SW480 (cell line): ENCODE results near the gene CYYR1.
A peak's percentile ranks its signal among the peaks of the same experiment; 100 is the strongest.

Experiments
- DNase-seq: peaks from one replicate; pipeline ENCODE4 v3.0.0-alpha.2; 2016; ENCODE audit warnings: low spot score

CYYR1 gene

GRCh38 chr21:26572702-26573381 lies at the start of gene CYYR1:
CYYR1 (minus strand) TSS chr21:26573286; CDS start chr21:26572940, 346 bp downstream.
- no peak for DNase-seq

DNA sequence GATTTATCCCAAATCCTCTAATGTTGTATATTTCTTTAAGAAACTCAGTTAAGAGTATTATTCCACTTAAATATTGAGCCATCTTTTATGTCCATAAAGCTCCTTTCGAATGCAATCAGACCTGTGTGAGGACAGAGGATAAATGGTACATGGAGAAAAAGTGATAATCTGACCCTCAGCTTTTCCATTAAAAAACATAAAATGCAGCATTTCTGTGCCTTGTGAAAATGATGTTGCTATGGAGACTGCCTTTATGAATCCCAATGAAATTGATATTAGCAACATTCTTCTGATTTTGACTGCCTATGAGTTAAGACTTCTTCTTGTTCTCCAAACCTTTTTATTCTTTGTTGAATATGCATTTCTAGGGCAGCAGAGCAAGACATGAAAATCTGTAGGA lies 44.1 kb upstream of the CYYR1 start:
- no peak for DNase-seq

GRCh38 chr21:26614251-26614650 lies 41.2 kb upstream of the CYYR1 start:
- no peak for DNase-seq

GRCh38 chr21:26599261-26599660 lies 26.2 kb upstream of the CYYR1 start:
- DNase-seq, result no peak

DNA sequence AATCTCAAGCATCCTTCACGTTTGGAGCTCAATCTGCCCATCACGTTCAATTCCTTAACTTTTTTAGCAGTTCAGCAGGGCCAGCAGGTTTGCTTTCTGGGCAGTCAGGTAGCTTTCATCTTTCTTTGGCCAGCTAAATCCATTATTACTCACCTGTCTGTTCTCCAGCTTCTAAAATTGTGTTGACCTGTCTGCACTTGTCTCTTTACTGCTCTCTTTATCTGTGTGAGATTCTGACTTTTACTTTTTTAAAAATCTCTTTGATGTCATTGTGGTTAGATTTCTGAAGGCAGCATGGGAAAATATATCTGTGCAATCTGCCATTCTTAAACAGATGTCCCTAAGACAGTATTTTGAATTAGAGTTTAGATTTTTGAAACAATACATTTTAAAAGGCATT lies 24.9 kb upstream of the CYYR1 start:
- peak; percentile 9 for DNase-seq

DNA sequence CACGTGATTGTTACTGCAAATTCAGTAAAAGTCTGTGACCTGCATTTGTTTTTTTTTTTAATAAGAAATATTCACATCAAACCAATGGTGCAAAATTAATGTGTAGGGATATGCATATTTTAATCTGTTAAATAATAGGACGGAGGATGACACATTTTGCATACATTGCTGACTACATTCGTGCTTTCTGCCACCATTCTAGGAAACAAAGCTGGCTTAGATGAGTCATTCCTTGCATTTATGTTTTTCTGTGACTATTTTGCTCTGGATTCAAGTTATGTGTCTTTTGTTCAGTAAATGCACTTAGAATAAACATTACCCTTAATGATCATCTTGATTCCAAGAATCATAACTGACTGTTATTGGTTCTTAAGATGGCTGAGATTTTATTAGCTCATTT lies 23.9 kb upstream of the CYYR1 start:
- DNase-seq, result no peak

DNA sequence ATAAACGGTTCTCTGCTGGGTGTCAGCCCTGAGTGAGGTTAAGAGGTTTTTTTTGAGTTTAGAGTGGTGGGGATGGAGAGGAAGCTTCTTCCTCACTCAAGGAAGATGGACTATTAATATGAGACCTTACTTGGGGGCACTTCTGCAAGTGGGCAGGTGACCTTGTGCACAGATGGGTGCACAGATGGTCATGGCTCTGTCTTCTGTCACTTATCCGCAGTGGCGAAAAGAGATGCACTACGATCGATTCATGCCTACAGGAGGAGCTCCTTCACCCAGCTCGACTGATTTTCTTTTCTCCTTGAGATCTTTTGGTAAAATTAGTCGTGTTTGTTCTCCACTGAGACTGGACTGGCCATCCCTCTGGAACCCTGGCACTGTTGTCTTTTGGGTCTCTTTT lies 22.9 kb upstream of the CYYR1 start:
- DNase-seq, result no peak

GRCh38 chr21:26593800-26594199 lies 20.7 kb upstream of the CYYR1 start:
- no peak for DNase-seq

GRCh38 chr21:26591543-26591942 lies 18.5 kb upstream of the CYYR1 start:
- no peak for DNase-seq

- DNase-seq, result no peak
Measured at GRCh38 chr21:26588446-26588845, 15.4 kb upstream of the CYYR1 start.

DNA sequence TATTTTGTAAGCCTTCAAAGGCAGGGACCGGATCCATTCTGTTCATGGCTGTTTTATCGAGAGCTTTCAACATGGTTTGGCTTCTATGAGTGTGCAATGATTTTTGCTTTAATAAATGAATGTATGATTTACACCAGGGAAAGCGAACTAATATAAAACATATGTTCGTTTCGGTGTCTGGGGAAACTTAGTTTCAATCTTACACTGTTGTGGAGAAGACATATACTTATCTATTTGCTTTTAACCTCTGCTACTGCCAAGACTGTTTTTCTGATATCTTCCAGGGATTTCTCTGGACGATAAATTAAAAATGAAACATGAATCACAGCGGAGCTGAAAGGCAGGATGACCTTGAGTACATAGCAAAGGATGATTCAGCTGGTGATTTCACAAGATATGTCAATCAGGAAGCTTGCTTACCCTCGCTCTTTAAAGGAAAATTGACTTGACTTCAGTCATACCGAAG lies 14.7 kb upstream of the CYYR1 start:
- peak; percentile 25 for DNase-seq

DNA sequence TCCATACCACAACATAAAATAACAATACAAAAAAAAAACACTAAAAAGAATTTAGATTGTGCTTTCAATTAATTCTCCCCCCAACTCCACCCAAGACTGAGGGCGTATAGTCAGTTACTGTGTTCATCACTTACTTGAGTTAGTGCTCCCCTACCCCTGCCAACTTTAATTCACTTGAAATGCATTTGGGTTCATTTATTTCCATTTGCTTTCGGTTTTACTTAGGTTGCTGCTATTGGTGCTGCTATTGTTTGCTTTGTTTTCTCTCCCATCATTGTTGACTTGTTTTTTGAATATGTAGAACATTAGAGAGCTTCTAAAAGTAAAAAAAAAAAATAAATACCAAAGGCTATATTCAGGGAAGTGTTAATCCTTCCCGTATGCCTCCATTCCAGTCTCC lies 10.7 kb upstream of the CYYR1 start:
- no peak for DNase-seq

- no peak for DNase-seq
Measured at GRCh38 chr21:26581818-26582217, 8.7 kb upstream of the CYYR1 start.

DNA sequence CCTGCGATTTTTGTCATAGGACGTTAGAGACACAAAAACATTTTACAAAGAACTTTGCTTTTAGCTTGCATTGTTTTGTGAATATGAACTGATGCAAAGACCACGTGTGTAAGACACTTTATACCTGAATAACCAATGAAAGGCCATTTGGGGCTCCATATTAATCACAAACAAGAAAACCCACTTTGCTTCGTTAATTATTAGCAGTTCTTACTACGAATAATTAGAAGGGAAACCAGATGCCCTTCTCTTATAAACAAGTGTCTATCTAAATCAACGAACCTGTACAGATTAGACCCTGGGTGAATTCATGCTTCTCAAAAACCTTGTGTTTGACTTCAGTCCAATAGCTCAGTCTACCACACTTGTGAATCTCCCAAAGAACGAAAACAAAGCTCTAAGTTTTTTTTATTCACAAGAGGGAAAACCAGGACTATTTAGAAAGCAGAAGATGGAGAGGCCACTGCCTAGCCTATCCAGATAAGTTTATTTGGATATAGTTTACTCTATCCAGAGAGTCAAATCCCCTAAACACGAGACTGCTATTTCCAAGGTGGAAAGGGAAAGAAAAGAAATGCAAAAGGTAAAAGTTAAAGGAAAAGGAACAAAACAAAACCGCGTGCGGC lies 897 bp downstream of the CYYR1 start:
- no peak for DNase-seq

- no peak for DNase-seq
Measured at GRCh38 chr21:26570203-26570602, 2.9 kb downstream of the CYYR1 start.

DNA sequence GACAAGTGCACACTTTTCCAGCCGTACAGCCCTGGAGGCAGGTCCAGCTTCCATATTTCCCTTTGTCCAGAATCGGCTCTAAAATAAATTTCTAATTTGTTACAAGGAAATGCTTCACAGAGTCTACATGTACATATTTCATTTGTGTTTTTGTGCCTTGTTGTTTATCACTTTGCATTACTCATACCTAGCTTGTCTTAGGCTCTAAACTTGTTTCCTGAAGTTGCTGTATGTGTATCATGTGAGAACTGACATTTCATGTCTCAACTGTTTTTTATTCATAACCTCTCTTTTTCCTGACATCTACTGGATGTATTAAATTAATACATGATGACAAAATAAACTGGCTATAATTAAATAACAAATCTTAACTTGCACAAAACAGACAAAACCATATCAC lies 7.5 kb downstream of the CYYR1 start:
- DNase-seq, result no peak

GRCh38 chr21:26565111-26565510 lies 8.0 kb downstream of the CYYR1 start:
- no peak for DNase-seq

DNA sequence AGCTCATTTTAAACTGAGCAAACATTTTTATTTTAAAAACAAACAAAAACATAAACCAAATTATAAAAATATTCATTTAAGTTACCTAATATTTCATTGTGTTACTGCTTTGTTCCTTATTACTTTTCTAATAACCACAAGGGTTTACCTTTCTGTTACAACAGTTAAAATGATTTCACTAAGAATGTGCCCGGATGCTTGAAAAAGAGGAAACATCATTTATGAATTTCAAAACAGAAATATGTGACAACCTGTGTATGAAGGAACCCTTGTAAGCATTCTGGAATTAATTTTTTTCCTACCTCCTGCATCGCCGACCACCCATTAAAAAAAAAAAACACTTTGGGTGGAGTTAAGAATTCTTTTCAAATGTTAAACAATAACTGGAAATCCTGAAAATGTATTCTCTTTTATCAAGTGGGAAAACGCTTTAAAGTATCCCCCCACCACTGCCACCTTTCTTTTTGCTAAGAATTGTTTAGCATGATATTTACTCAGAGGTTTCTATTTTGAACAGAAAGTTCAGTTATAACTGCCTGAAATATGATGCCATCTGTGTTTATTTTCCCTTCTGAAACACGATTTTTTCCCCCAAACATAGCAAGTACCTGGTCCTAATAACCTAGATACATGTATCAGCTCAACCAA lies 9.1 kb downstream of the CYYR1 start:
- no peak for DNase-seq

GRCh38 chr21:26560612-26561011 lies 12.5 kb downstream of the CYYR1 start:
- DNase-seq, result no peak

DNA sequence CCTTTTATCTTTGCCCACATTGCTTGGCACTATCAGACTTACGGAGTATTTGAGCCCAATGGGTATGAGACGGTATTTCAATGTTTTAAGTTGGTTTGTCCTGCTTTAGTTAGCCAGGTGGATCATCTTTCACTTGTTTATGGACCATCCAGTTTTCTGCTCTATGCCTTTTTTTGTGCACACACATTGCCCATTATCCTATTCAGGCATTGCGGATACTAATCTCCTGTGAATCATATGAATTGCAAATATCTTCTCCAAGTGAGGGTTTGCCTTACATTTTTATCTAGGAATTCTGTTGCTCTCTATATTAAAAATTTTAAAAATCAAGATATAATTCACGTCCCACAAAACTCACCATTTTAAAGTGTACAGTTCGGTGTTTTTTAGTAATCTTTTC lies 14.0 kb downstream of the CYYR1 start:
- no peak for DNase-seq

DNA sequence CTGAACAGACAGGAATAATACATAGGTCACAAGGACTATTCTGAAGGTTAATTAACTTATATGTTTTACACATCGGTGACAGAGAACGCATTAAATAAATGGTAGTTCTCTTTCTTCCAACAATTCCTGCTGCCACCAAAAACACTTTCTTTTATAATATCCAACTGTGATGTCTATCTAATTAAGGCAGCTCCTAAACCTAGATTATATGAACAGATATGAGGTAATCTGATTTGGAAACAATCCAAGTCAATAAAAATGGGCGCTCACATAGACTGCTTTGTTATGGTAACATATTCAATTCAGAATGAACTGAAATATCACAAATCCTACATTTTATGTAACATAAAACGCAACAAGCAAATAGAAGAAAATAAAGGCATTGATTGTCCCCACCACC lies 16.0 kb downstream of the CYYR1 start:
- DNase-seq, result no peak

- DNase-seq, result no peak
Measured at GRCh38 chr21:26555540-26556146, 17.4 kb downstream of the CYYR1 start.

- no peak for DNase-seq
Measured at GRCh38 chr21:26554365-26554764, 18.7 kb downstream of the CYYR1 start.
